Endodermal cell (in vitro differentiated cells): ENCODE data around the gene HSD17B12. TPM values are rescaled to one million over a fixed set of nuclear protein-coding genes. Genes with fewer than 3 reads are reported as not detected.

ENCODE experiments used
- DNase-seq: peaks from one replicate; pipeline ENCODE4 v3.0.0-alpha.2; 2017
- H3K27ac ChIP-seq: 2 replicates; pipeline ENCODE4 v1.5.1; 2013; ENCODE audit warnings: mild to moderate bottlenecking, low read depth, low read length, moderate library complexity
- H3K27me3 ChIP-seq: 2 replicates; pipeline ENCODE4 v1.6.1; 2013; ENCODE audit warnings: mild to moderate bottlenecking, low read length, moderate library complexity; ENCODE audit not compliant: insufficient read depth, control insufficient read depth, poor library complexity, severe bottlenecking
- H3K36me3 ChIP-seq: 2 replicates; pipeline ENCODE4 v1.7.0; 2013; ENCODE audit warnings: mild to moderate bottlenecking, low read length, moderate library complexity; ENCODE audit not compliant: control insufficient read depth, insufficient read depth
- H3K4me1 ChIP-seq: one replicate; pipeline ENCODE4 v1.7.0; 2013; ENCODE audit warnings: low read length; ENCODE audit not compliant: control insufficient read depth, insufficient read depth
- H3K4me3 ChIP-seq: 2 replicates; pipeline ENCODE4 v1.5.1; 2013; ENCODE audit warnings: mild to moderate bottlenecking, low read length, moderate library complexity
- H3K9ac ChIP-seq: 2 replicates; pipeline ENCODE4 v1.6.1; 2013; ENCODE audit warnings: mild to moderate bottlenecking, low read length, moderate library complexity; ENCODE audit not compliant: poor library complexity, severe bottlenecking; ENCODE audit errors: extremely low read depth
- H3K9me3 ChIP-seq: 2 replicates; pipeline ENCODE4 v1.6.1; 2013; ENCODE audit warnings: mild to moderate bottlenecking, low read length, moderate library complexity; ENCODE audit not compliant: control insufficient read depth
- H3K27ac Mint-ChIP-seq: 2 replicates; pipeline ENCODE4 v1.8.0; 2020; ENCODE audit warnings: mixed read lengths
- H3K27me3 Mint-ChIP-seq: 2 replicates; pipeline ENCODE4 v1.8.0; 2021; ENCODE audit warnings: mild to moderate bottlenecking, mixed read lengths; ENCODE audit not compliant: insufficient read depth
- H3K36me3 Mint-ChIP-seq: 2 replicates; pipeline ENCODE4 v1.8.0; 2020; ENCODE audit warnings: low read depth, mixed read lengths
- H3K4me1 Mint-ChIP-seq: 2 replicates; pipeline ENCODE4 v1.8.0; 2020; ENCODE audit warnings: mixed read lengths
- H3K4me3 Mint-ChIP-seq: 2 replicates; pipeline ENCODE4 v1.8.0; 2020; ENCODE audit warnings: mild to moderate bottlenecking, moderate library complexity, mixed read lengths
- H3K9me3 Mint-ChIP-seq: 2 replicates; pipeline ENCODE4 v1.8.0; 2020; ENCODE audit warnings: mild to moderate bottlenecking, mixed read lengths
- CTCF ChIP-seq: fragments of 200-600 bp; sonication (generic); conservative IDR thresholded peaks from 2 replicates; pipeline ENCODE4 v1.5.0; 2021; ENCODE audit warnings: antibody characterized with exemption, mild to moderate bottlenecking
- WGBS, 2 experiments: methylation state at CpG; one replicate each; pipeline versions ENCODE4 v1.1.5 to v1.1.7; 2013; ENCODE audit warnings: missing lambda C conversion rate in 2 of 2, mixed read lengths in 1 of 2; ENCODE audit not compliant: insufficient coverage in 1 of 2, insufficient read length in 1 of 2; 5-methylcytosine and 5-hydroxymethylcytosine counted together
- total RNA-seq, 2 donors: library from RNA; stranded (reverse); fragmentation: NEBNext Ultra II Directional in 1 of 2; extraction: Animal tissue kit (Norgen Biotek cat#: 25700) in 1 of 2; gene quantifications; 2 replicates in 1 of 2; 3 replicates in 1 of 2; pipeline ENCODE4 v1.2.1, GENCODE V29; 2021

The HSD17B12 gene
- total RNA-seq, 2 donors from 2014 or later, result 109 to 138 TPM

GRCh38 chr11:43643898-43644620 lies 36.5 kb upstream of the HSD17B12 start:
- peak overlapping the region; percentile 99 for H3K4me3 ChIP-seq
- H3K36me3 ChIP-seq, result no peaks in the 10 kb centered on the region
- H3K27me3 ChIP-seq, result peaks cover 9% of the 10 kb centered on the region
- H3K4me3 Mint-ChIP-seq, result peak overlapping the region; percentile 94
- peak overlapping the region; percentile 82 for H3K9ac ChIP-seq
- no peaks in the 10 kb centered on the region for H3K9me3 ChIP-seq
- H3K9me3 Mint-ChIP-seq, result no peaks in the 10 kb centered on the region
- DNase-seq, result peak; percentile 96
- H3K4me1 ChIP-seq, result peaks cover 2% of the 10 kb centered on the region
- no peak for TF ChIP-seq CTCF
- no peak overlapping the region for H3K27ac ChIP-seq
- H3K27me3 Mint-ChIP-seq, result peaks cover 14% of the 10 kb centered on the region
- H3K4me1 Mint-ChIP-seq, result peaks cover 9% of the 10 kb centered on the region
- 0% methylated on average over 5 to 33 of the region's 33 CpGs for WGBS, 2 experiments
- peak overlapping the region; percentile 94 for H3K27ac Mint-ChIP-seq
- H3K36me3 Mint-ChIP-seq, result no peaks in the 10 kb centered on the region

GRCh38 chr11:43644621-43645299 lies 35.8 kb upstream of the HSD17B12 start:
- Histone ChIP-seq H3K36me3 (no peaks in the 10 kb centered on the region), H3K27me3 (peaks cover 2% of the 10 kb centered on the region), H3K9ac (peak overlapping the region; percentile 82), H3K4me3 (peak overlapping the region; percentile 99), H3K4me1 (peaks cover 2% of the 10 kb centered on the region), H3K27ac (no peak overlapping the region), H3K9me3 (no peaks in the 10 kb centered on the region)
- Mint-ChIP-seq H3K36me3 (peaks cover 3% of the 10 kb centered on the region), H3K4me1 (peaks cover 9% of the 10 kb centered on the region), H3K4me3 (peak overlapping the region; percentile 94), H3K27ac (peak overlapping the region; percentile 94), H3K9me3 (no peaks in the 10 kb centered on the region), H3K27me3 (peaks cover 7% of the 10 kb centered on the region)
- no peak for TF ChIP-seq CTCF
- 29 to 34% methylated on average over 7 of the region's 7 CpGs for WGBS, 2 experiments
- no peak for DNase-seq

GRCh38 chr11:43646767-43647166 lies 33.8 kb upstream of the HSD17B12 start:
- no peaks in the 10 kb centered on the region for H3K27me3 ChIP-seq
- no peak overlapping the region for H3K27ac ChIP-seq
- peaks cover 2% of the 10 kb centered on the region for H3K4me1 ChIP-seq
- no peak for DNase-seq
- Mint-ChIP-seq H3K4me3 (no peak overlapping the region), H3K9me3 (no peaks in the 10 kb centered on the region), H3K4me1 (peaks cover 9% of the 10 kb centered on the region), H3K36me3 (peaks cover 5% of the 10 kb centered on the region), H3K27ac (no peak overlapping the region), H3K27me3 (peaks cover 4% of the 10 kb centered on the region)
- H3K9me3 ChIP-seq, result peaks cover 4% of the 10 kb centered on the region
- no peak overlapping the region for H3K4me3 ChIP-seq
- no peak overlapping the region for H3K9ac ChIP-seq
- H3K36me3 ChIP-seq, result no peaks in the 10 kb centered on the region
- WGBS, 2 experiments, result 92 to 100% methylated on average over 1 to 2 of the region's 2 CpGs
- TF ChIP-seq CTCF, result no peak
